Upper lobe of left lung (tissue), 4 donors: ENCODE results near the gene ISY1.

Experiments used
- POLR2A ChIP-seq, 4 donors: fragments of 450-650 bp; IDR thresholded peaks; one replicate each; pipeline ENCODE4 v1.5.1; 2016 to 2017; ENCODE audit warnings: antibody characterized with exemption in 4 of 4, mild to moderate bottlenecking in 2 of 4
- POLR2AphosphoS5 ChIP-seq, 2 donors: sonication (generic); formaldehyde crosslinking; IDR thresholded peaks; one replicate each; pipeline ENCODE4 v1.5.1; 2017; ENCODE audit warnings: antibody characterized with exemption in 2 of 2
- TF ChIP-seq, protein P1 (sequence below), 6 experiments: fragments of 450-650 bp in 4 of 6; fragments of 200-600 bp in 2 of 6; sonication (generic) in 2 of 6; IDR thresholded peaks; one replicate each; pipeline ENCODE4 v1.5.1; 2016 to 2019; ENCODE audit warnings: antibody characterized with exemption in 6 of 6

DNA sequence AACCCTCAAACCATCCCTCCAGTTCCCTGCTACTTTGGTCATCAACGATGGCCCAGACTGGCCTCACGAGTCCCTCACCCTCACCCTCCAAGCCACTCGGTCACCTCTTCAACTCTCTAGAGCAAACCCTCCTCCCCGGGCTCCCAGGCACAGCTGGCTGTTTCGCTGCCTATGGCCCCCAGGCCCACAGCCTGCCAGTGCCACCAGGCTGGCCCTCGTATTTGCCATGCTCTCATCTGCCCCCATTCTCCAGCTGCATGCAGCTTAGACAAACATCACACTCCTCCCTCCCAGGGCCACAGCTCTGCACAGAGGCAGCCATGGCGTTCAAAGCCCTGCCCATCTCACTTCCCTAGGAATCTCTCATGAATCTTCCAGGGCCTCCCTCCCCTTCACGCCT lies 53.1 kb downstream of the ISY1 start:
- TF ChIP-seq, protein P1, sequence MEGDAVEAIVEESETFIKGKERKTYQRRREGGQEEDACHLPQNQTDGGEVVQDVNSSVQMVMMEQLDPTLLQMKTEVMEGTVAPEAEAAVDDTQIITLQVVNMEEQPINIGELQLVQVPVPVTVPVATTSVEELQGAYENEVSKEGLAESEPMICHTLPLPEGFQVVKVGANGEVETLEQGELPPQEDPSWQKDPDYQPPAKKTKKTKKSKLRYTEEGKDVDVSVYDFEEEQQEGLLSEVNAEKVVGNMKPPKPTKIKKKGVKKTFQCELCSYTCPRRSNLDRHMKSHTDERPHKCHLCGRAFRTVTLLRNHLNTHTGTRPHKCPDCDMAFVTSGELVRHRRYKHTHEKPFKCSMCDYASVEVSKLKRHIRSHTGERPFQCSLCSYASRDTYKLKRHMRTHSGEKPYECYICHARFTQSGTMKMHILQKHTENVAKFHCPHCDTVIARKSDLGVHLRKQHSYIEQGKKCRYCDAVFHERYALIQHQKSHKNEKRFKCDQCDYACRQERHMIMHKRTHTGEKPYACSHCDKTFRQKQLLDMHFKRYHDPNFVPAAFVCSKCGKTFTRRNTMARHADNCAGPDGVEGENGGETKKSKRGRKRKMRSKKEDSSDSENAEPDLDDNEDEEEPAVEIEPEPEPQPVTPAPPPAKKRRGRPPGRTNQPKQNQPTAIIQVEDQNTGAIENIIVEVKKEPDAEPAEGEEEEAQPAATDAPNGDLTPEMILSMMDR (IDR thresholded peaks at IDR 0.05): no peak
- no peak for TF ChIP-seq POLR2A (IDR thresholded peaks at IDR 0.05)
- TF ChIP-seq POLR2AphosphoS5 (IDR thresholded peaks at IDR 0.05): no peak
